H1 (cell line): ENCODE results near the gene NRM. TPM values are rescaled to one million over a fixed set of nuclear protein-coding genes. Genes with fewer than 3 reads are reported as not detected.

Experiments used
- CTCF ChIA-PET: fragments of 300-600 bp; sonication (Branson Sonifier 250); formaldehyde crosslinking; loops from one replicate; lab custom pipeline; 2021; ENCODE audit not compliant: partially characterized antibody; lab: Charles Lee
- POLR2A ChIA-PET: fragments of 300-600 bp; sonication (Branson Sonifier 250); formaldehyde crosslinking; loops from one replicate; lab custom pipeline; 2021; ENCODE audit warnings: inconsistent platforms; ENCODE audit not compliant: partially characterized antibody; lab: Charles Lee
- DNase-seq, 2 experiments: peaks; one replicate each; pipeline versions ENCODE4 v3.0.0 to v3.0.0-alpha.2; 2010 to 2022; ENCODE audit warnings: low spot score in 2 of 2, low read depth in 1 of 2, mixed read lengths in 1 of 2
- FAIRE-seq: peaks from 2 replicates; lab custom pipeline; 2011; peaks lifted over from hg19 to GRCh38; lab: Jason Lieb, UNC
- H2AFZ ChIP-seq: 2 replicates; pipeline ENCODE4 v1.8.1; 2012; ENCODE audit warnings: low read length, inconsistent platforms
- H2AK5ac ChIP-seq: 2 replicates; pipeline ENCODE4 v1.6.1; 2013; ENCODE audit warnings: low read depth, low read length
- H2BK120ac ChIP-seq: replicated peaks from 2 replicates; pipeline ENCODE3; 2013; ENCODE audit warnings: low read depth, low read length, inconsistent platforms
- H2BK12ac ChIP-seq: 2 replicates; pipeline ENCODE4 v1.6.1; 2013; ENCODE audit warnings: low read depth, low read length
- H2BK15ac ChIP-seq: 2 replicates; pipeline ENCODE4 v1.6.1; 2013; ENCODE audit warnings: low read length
- H2BK20ac ChIP-seq: 2 replicates; pipeline ENCODE4 v1.6.1; 2013; ENCODE audit warnings: low read length
- H2BK5ac ChIP-seq: 2 replicates; pipeline ENCODE4 v1.6.1; 2013; ENCODE audit warnings: low read depth, low read length
- H3K14ac ChIP-seq: 2 replicates; pipeline ENCODE4 v1.6.1; 2013; ENCODE audit warnings: inconsistent platforms; ENCODE audit not compliant: insufficient read length
- H3K18ac ChIP-seq: 2 replicates; pipeline ENCODE4 v1.6.1; 2013; ENCODE audit warnings: low read length; ENCODE audit errors: extremely low read depth
- H3K23ac ChIP-seq: 2 replicates; pipeline ENCODE4 v1.6.1; 2013; ENCODE audit warnings: inconsistent platforms; ENCODE audit not compliant: insufficient read length
- H3K23me2 ChIP-seq: 2 replicates; pipeline ENCODE4 v1.6.1; 2013; ENCODE audit warnings: low read depth, low read length
- H3K27ac ChIP-seq: 2 replicates; pipeline ENCODE4 v1.6.1; 2011; ENCODE audit warnings: low read depth, low read length, inconsistent platforms
- H3K27me3 ChIP-seq, 4 experiments: replicated peaks in 1 of 4; 1 replicate in 1 of 4; 2 replicates in 3 of 4; pipeline versions ENCODE4 v1.6.1 to v1.8.1; 2011 to 2013; ENCODE audit warnings: low read length in 3 of 4, mild to moderate bottlenecking in 3 of 4, inconsistent platforms in 2 of 4, mixed read lengths in 2 of 4, moderate library complexity in 1 of 4; ENCODE audit not compliant: control insufficient read depth in 3 of 4, insufficient read depth in 3 of 4; ENCODE audit errors: extremely low read depth in 1 of 4
- H3K36me3 ChIP-seq, 4 experiments: 2 replicates each; pipeline versions ENCODE4 v1.6.1 to v1.8.1; 2011 to 2013; ENCODE audit warnings: mild to moderate bottlenecking in 4 of 4, low read length in 3 of 4, moderate library complexity in 2 of 4, control low read depth in 1 of 4, inconsistent platforms in 1 of 4; ENCODE audit not compliant: insufficient read depth in 4 of 4, control insufficient read depth in 2 of 4
- H3K4ac ChIP-seq: replicated peaks from 2 replicates; pipeline ENCODE3; 2013; ENCODE audit warnings: low read length, low read depth, mixed read lengths, inconsistent platforms; ENCODE audit not compliant: insufficient read length
- H3K4me1 ChIP-seq, 4 experiments: replicated peaks in 1 of 4; 1 replicate in 1 of 4; 2 replicates in 3 of 4; pipeline versions ENCODE4 v1.6.1 to v1.8.1; 2011 to 2013; ENCODE audit warnings: low read length in 3 of 4, inconsistent platforms in 2 of 4, mixed read lengths in 1 of 4; ENCODE audit not compliant: insufficient read depth in 4 of 4, control insufficient read depth in 3 of 4
- H3K4me2 ChIP-seq, 2 experiments: 2 replicates each; pipeline versions ENCODE4 v1.6.1 to v1.8.1; 2011 to 2013; ENCODE audit warnings: low read depth in 2 of 2, low read length in 2 of 2, control low read depth in 1 of 2, inconsistent platforms in 1 of 2, mild to moderate bottlenecking in 1 of 2; ENCODE audit not compliant: insufficient read depth in 1 of 2
- H3K4me3 ChIP-seq, 4 experiments: fragments of 200-600, 300-600 bp in 1 of 4; sonication (generic), shearing (Covaris generic), sonication (Bioruptor Twin) in 1 of 4; 2 replicates each; pipeline versions ENCODE4 v1.5.1 to v1.8.1; 2011 to 2016; ENCODE audit warnings: low read length in 4 of 4, low read depth in 3 of 4, control low read depth in 2 of 4, inconsistent platforms in 2 of 4, mild to moderate bottlenecking in 2 of 4, mixed read lengths in 1 of 4, moderate library complexity in 1 of 4; ENCODE audit not compliant: insufficient read depth in 2 of 4; ENCODE audit errors: extremely low read depth in 1 of 4
- H3K56ac ChIP-seq: replicated peaks from 2 replicates; pipeline ENCODE3; 2013; ENCODE audit warnings: low read depth, mild to moderate bottlenecking, mixed read lengths, low read length, inconsistent platforms; ENCODE audit not compliant: insufficient read length
- H3K79me1 ChIP-seq: 2 replicates; pipeline ENCODE4 v1.6.1; 2013; ENCODE audit warnings: low read depth, low read length, control low read depth
- H3K79me2 ChIP-seq, 2 experiments: 2 replicates each; pipeline versions ENCODE4 v1.6.1 to v1.8.1; 2012 to 2013; ENCODE audit warnings: low read length in 2 of 2, mild to moderate bottlenecking in 2 of 2, inconsistent platforms in 1 of 2; ENCODE audit not compliant: insufficient read depth in 2 of 2, control insufficient read depth in 1 of 2
- H3K9ac ChIP-seq, 4 experiments: replicated peaks in 1 of 4; 1 replicate in 1 of 4; 2 replicates in 3 of 4; pipeline versions ENCODE4 v1.6.1 to v1.8.1; 2011 to 2013; ENCODE audit warnings: low read depth in 3 of 4, low read length in 3 of 4, control low read depth in 2 of 4, mild to moderate bottlenecking in 2 of 4, moderate library complexity in 2 of 4, inconsistent platforms in 1 of 4; ENCODE audit errors: extremely low read depth in 1 of 4
- H3K9me3 ChIP-seq, 2 experiments: 2 replicates each; pipeline versions ENCODE4 v1.6.1 to v1.8.1; 2012 to 2013; ENCODE audit warnings: mild to moderate bottlenecking in 2 of 2, moderate library complexity in 2 of 2, control low read depth in 1 of 2, inconsistent platforms in 1 of 2, low read depth in 1 of 2, low read length in 1 of 2, mixed read lengths in 1 of 2; ENCODE audit not compliant: insufficient read depth in 2 of 2
- H4K20me1 ChIP-seq, 2 experiments: replicated peaks in 1 of 2; 2 replicates each; pipeline versions ENCODE3 to v1.8.1; 2011 to 2013; ENCODE audit warnings: inconsistent platforms in 2 of 2, low read length in 2 of 2, mild to moderate bottlenecking in 1 of 2; ENCODE audit not compliant: insufficient read depth in 2 of 2, control insufficient read depth in 1 of 2
- H4K5ac ChIP-seq: 2 replicates; pipeline ENCODE4 v1.6.1; 2013; ENCODE audit warnings: low read length, low read depth, mixed read lengths, inconsistent platforms; ENCODE audit not compliant: insufficient read length
- H4K8ac ChIP-seq: 2 replicates; pipeline ENCODE4 v1.8.0; 2013; ENCODE audit warnings: mild to moderate bottlenecking, moderate library complexity, low read length, inconsistent platforms; ENCODE audit not compliant: insufficient read depth; ENCODE audit errors: extremely low read depth
- H4K91ac ChIP-seq: replicated peaks from 2 replicates; pipeline ENCODE3; 2013; ENCODE audit warnings: low read length, mixed read lengths, inconsistent platforms; ENCODE audit not compliant: insufficient read length
- CEBPB ChIP-seq: IDR thresholded peaks from 2 replicates; pipeline ENCODE4 v1.6.1; 2012; ENCODE audit warnings: low read depth, low read length
- WGBS, 2 experiments: shearing (Covaris generic) in 1 of 2; methylation state at CpG; one replicate each; pipeline versions ENCODE4 v1.1.6 to v1.1.7; 2013 to 2015; ENCODE audit warnings: low lambda C conversion rate in 2 of 2, mixed read lengths in 2 of 2, inconsistent platforms in 1 of 2, low coverage in 1 of 2, missing lambda C conversion rate in 1 of 2; ENCODE audit not compliant: insufficient replicate concordance in 2 of 2, insufficient coverage in 1 of 2, insufficient read length in 1 of 2; ENCODE audit errors: extremely low coverage in 1 of 2, missing lambda C conversion rate in 1 of 2; 5-methylcytosine and 5-hydroxymethylcytosine counted together
- polyA plus RNA-seq, 7 experiments: library from polyadenylated mRNA; depleted of rRNA in 3 of 7; stranded (reverse) in 5 of 7; unstranded in 2 of 7; fragments of >200 nt in 5 of 7; fragments of 200-250 nt in 2 of 7; gene quantifications; 1 replicate in 5 of 7; 2 replicates in 1 of 7; 4 replicates in 1 of 7; pipeline versions ENCODE4 v1.2.1 to v1.2.3, GENCODE V29; 2011 to 2013; ENCODE audit warnings: missing spikeins in 2 of 7, mixed read lengths in 2 of 7
- total RNA-seq: library from RNA; stranded (reverse); fragmentation: NEBNext Ultra II Directional; extraction: Animal tissue kit (Norgen Biotek cat#: 25700); gene quantifications from 2 replicates; pipeline ENCODE4 v1.2.1, GENCODE V29; 2021

The NRM gene
- total and polyA plus RNA-seq, 2 of the 8 experiments (the other 6 are each of a cell fraction or from before 2014, with no cell fraction given) = 27.3 to 50.4 TPM

DNA sequence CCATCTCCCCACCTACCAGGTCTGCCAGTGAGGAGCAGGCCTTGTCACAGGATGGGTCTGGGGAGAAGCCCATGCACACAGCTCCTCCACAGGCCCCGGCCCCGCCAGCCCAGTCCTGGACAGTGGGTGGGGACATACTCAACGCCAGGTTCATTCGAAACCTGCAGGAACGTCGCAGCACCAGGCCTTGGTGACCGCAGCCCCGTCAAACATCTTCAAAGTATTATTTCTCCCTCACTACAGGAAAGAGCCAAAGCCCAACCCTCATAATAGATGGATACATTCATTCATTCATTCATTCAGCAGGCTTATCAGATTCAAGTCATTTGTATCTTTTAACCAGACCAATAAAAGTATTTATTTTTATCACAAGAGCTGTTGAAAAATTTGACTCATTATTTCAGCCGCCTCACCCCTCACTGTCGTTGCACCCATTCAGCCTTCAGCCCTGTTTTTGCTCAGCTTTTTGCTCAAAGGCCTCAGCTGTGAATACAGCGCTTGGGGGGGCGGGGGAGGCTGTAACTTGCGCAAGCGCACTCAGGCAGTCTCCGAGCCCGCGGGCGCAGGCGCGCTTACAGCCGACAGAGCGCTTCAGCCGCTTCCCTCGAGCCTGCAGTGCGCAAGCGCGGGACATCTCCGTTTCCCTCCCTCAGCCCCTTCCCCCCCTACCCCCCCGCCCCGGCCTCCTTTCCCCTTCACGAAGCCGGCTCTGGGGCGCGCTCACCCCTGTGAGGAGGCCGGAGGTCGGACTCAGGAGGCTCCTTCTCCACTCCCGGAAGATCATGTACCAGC is 44.1 kb downstream of the NRM start, which contains the start of gene C6orf136:
C6orf136 (plus strand) TSS at position 684 of the 792 bp plus-strand sequence; CDS start at position 783, 99 bp downstream.
- FAIRE-seq (no peak), DNase-seq (peak; percentile 75 to 87)
- peaks cover 4 to 13% (median 6%) of the 10 kb centered on the region in 4 experiments; a peak in 5 of 8 replicates for H3K36me3 ChIP-seq
- ChIA-PET CTCF (interaction anchor here (1.3 to 1.4 kb wide), 2 partner anchors 26 to 48 kb away, joined by 3 to 4 read pairs; partner anchors contain the start of gene DHX16), POLR2A (interaction anchor here (0.7 to 3.3 kb wide), 20 partner anchors 9 to 261 kb away, joined by 3 to 23 read pairs (median 4); partner anchors contain the start of genes ABCF1, GTF2H4, MDC1 and MRPS18B)
- H2BK12ac ChIP-seq = no peak within 1 kb of the TSS
- H3K4me2 ChIP-seq = peak within 1 kb of the TSS; percentile 76 to 86
- peak within 1 kb of the TSS; percentile 99 for H4K91ac ChIP-seq
- peaks cover 0 to 2% of the 10 kb centered on the region in 2 experiments for H4K20me1 ChIP-seq
- H4K5ac ChIP-seq = peak within 1 kb of the TSS; percentile 100
- H3K27ac ChIP-seq = peak within 1 kb of the TSS; percentile 66
- H2BK120ac ChIP-seq = no peak within 1 kb of the TSS
- no peak within 1 kb of the TSS for H3K14ac ChIP-seq
- peaks cover 5% of the 10 kb centered on the region; the same call in 1 of the 2 replicates for H3K23me2 ChIP-seq
- 31% methylated on average over 16 of the region's 37 CpGs; no CpG with 5 or more reads in 1 of the 2 experiments for WGBS, 2 experiments
- H2BK20ac ChIP-seq = no peak within 1 kb of the TSS
- H3K23ac ChIP-seq = no peak within 1 kb of the TSS
- H3K4ac ChIP-seq = peak within 1 kb of the TSS; percentile 84
- peaks cover 0 to 6% (median 4%) of the 10 kb centered on the region in 4 experiments; a peak in 5 of 7 replicates for H3K4me1 ChIP-seq
- peak within 1 kb of the TSS; percentile 96 for H2BK5ac ChIP-seq
- peak within 1 kb of the TSS; percentile 51 to 79 (median 70) for H3K9ac ChIP-seq
- H3K56ac ChIP-seq = peak within 1 kb of the TSS; percentile 93
- no peaks in the 10 kb centered on the region for H3K27me3 ChIP-seq
- H2AK5ac ChIP-seq = no peak within 1 kb of the TSS
- peak within 1 kb of the TSS; percentile 74 to 91 (median 85) for H3K4me3 ChIP-seq
- peak within 1 kb of the TSS; percentile 97; the same call in 1 of the 2 replicates for H2BK15ac ChIP-seq
- peak within 1 kb of the TSS; percentile 96 for H4K8ac ChIP-seq
- H3K79me1 ChIP-seq = peaks cover 8% of the 10 kb centered on the region
- H3K9me3 ChIP-seq = no peaks in the 10 kb centered on the region
- H3K18ac ChIP-seq = peak within 1 kb of the TSS; percentile 98
- H2AFZ ChIP-seq = 0 out of 2 replicates have a peak within 1 kb of the TSS, but pooled peaks have one; percentile 2
- H3K79me2 ChIP-seq = peaks cover 3 to 20% of the 10 kb centered on the region in 2 experiments; a peak in 3 of 4 replicates
- peak; percentile 72; the same call in 1 of the 2 replicates for TF ChIP-seq CEBPB
